ENCODE results near the gene HHATL. TPM values are rescaled to one million over a fixed set of nuclear protein-coding genes. Genes with fewer than 3 reads are reported as not detected.

Gene HHATL
- total and polyA plus RNA-seq, 2 donors (not counting 1 experiment from before 2014, with no cell fraction given) = not detected

- Histone ChIP-seq H3K27me3 (ENCODE audit: control insufficient read depth, insufficient read depth, low read length) (peaks cover 3% of the 10 kb centered on the region), H3K27ac (ENCODE audit: insufficient read depth, low read length) (no peak overlapping the region), H3K4me3 (replicated peaks in 1 of 4; ENCODE audit: control extremely low read depth in 1 of 4, insufficient read depth in 1 of 4, low read depth in 3 of 4, low read length in 4 of 4) (no peak overlapping the region), H3K79me2 (ENCODE audit: control insufficient read depth, insufficient read depth, low read length) (no peaks in the 10 kb centered on the region), H3K9ac (ENCODE audit: insufficient read depth, low read length) (no peak overlapping the region), H3K4me1 (ENCODE audit: control insufficient read depth, extremely low read depth, insufficient read depth, low read length) (no peaks in the 10 kb centered on the region), H3K4me2 (ENCODE audit: extremely low read depth, insufficient read depth, low read length) (no peak overlapping the region), H3K36me3 (ENCODE audit: control insufficient read depth, insufficient read depth, low read length) (no peaks in the 10 kb centered on the region), H2AFZ (ENCODE audit: low read length) (no peak overlapping the region), H3K9me3 (ENCODE audit: control insufficient read depth, insufficient read depth, low read depth, low read length) (no peaks in the 10 kb centered on the region), H4K20me1 (ENCODE audit: control insufficient read depth, extremely low read depth, insufficient read depth, low read length) (no peaks in the 10 kb centered on the region)
- no peak for TF ChIP-seq EZH2 (IDR thresholded peaks at IDR 0.05; ENCODE audit: low read length, missing control alignments)
- TF ChIP-seq CTCF (conservative IDR thresholded peaks at IDR 0.05 in 1 of 2, IDR thresholded peaks at IDR 0.05 in 1 of 2; ENCODE audit: low read depth in 1 of 2, low read length in 2 of 2) = no peak
- DNase-seq (ENCODE audit: low read depth in 2 of 2) = no peak
Observed at GRCh38 chr3:42672515-42672914, 30.1 kb downstream of the HHATL start.

GRCh38 chr3:42670670-42671069 is 31.9 kb downstream of the HHATL start:
- H3K9me3 ChIP-seq (ENCODE audit: control insufficient read depth, insufficient read depth, low read depth, low read length) = no peaks in the 10 kb centered on the region
- DNase-seq (ENCODE audit: low read depth in 2 of 2) = no peak
- H3K27ac ChIP-seq (ENCODE audit: insufficient read depth, low read length) = no peak overlapping the region
- no peaks in the 10 kb centered on the region for H3K36me3 ChIP-seq (ENCODE audit: control insufficient read depth, insufficient read depth, low read length)
- no peak overlapping the region for H3K4me2 ChIP-seq (ENCODE audit: extremely low read depth, insufficient read depth, low read length)
- peaks cover 3% of the 10 kb centered on the region for H3K27me3 ChIP-seq (ENCODE audit: control insufficient read depth, insufficient read depth, low read length)
- no peaks in the 10 kb centered on the region for H3K4me1 ChIP-seq (ENCODE audit: control insufficient read depth, extremely low read depth, insufficient read depth, low read length)
- TF ChIP-seq EZH2 (IDR thresholded peaks at IDR 0.05; ENCODE audit: low read length, missing control alignments) = no peak
- TF ChIP-seq CTCF (conservative IDR thresholded peaks at IDR 0.05 in 1 of 2, IDR thresholded peaks at IDR 0.05 in 1 of 2; ENCODE audit: low read depth in 1 of 2, low read length in 2 of 2) = no peak
- H3K79me2 ChIP-seq (ENCODE audit: control insufficient read depth, insufficient read depth, low read length) = no peaks in the 10 kb centered on the region
- no peak overlapping the region for H2AFZ ChIP-seq (ENCODE audit: low read length)
- no peak overlapping the region for H3K4me3 ChIP-seq (replicated peaks in 1 of 4; ENCODE audit: control extremely low read depth in 1 of 4, insufficient read depth in 1 of 4, low read depth in 3 of 4, low read length in 4 of 4)
- no peaks in the 10 kb centered on the region for H4K20me1 ChIP-seq (ENCODE audit: control insufficient read depth, extremely low read depth, insufficient read depth, low read length)
- no peak overlapping the region for H3K9ac ChIP-seq (ENCODE audit: insufficient read depth, low read length)

GRCh38 chr3:42670051-42670576 is 32.5 kb downstream of the HHATL start:
- no peak overlapping the region for H2AFZ ChIP-seq (ENCODE audit: low read length)
- H3K36me3 ChIP-seq (ENCODE audit: control insufficient read depth, insufficient read depth, low read length) = no peaks in the 10 kb centered on the region
- no peak overlapping the region for H3K9ac ChIP-seq (ENCODE audit: insufficient read depth, low read length)
- H3K27me3 ChIP-seq (ENCODE audit: control insufficient read depth, insufficient read depth, low read length) = peaks cover 3% of the 10 kb centered on the region
- no peaks in the 10 kb centered on the region for H4K20me1 ChIP-seq (ENCODE audit: control insufficient read depth, extremely low read depth, insufficient read depth, low read length)
- H3K4me2 ChIP-seq (ENCODE audit: extremely low read depth, insufficient read depth, low read length) = no peak overlapping the region
- H3K9me3 ChIP-seq (ENCODE audit: control insufficient read depth, insufficient read depth, low read depth, low read length) = no peaks in the 10 kb centered on the region
- no peak overlapping the region for H3K27ac ChIP-seq (ENCODE audit: insufficient read depth, low read length)
- no peak overlapping the region for H3K4me3 ChIP-seq (replicated peaks in 1 of 4; ENCODE audit: control extremely low read depth in 1 of 4, insufficient read depth in 1 of 4, low read depth in 3 of 4, low read length in 4 of 4)
- no peak for TF ChIP-seq EZH2 (IDR thresholded peaks at IDR 0.05; ENCODE audit: low read length, missing control alignments)
- TF ChIP-seq CTCF (conservative IDR thresholded peaks at IDR 0.05 in 1 of 2, IDR thresholded peaks at IDR 0.05 in 1 of 2; ENCODE audit: low read depth in 1 of 2, low read length in 2 of 2) = no peak
- H3K4me1 ChIP-seq (ENCODE audit: control insufficient read depth, extremely low read depth, insufficient read depth, low read length) = no peaks in the 10 kb centered on the region
- no peak for DNase-seq (ENCODE audit: low read depth in 2 of 2)
- no peaks in the 10 kb centered on the region for H3K79me2 ChIP-seq (ENCODE audit: control insufficient read depth, insufficient read depth, low read length)

All from fibroblast of lung (primary cell).